Fibroblast of the aortic adventitia (primary cell): Measurements from ENCODE around the gene USP36. TPM values are rescaled to one million over a fixed set of nuclear protein-coding genes. Genes with fewer than 3 reads are reported as not detected.
A peak's percentile ranks its signal among the peaks of the same experiment; 100 is the strongest.
"Not testable (repeated sequence)": the region's sequence is repeated elsewhere in the genome, so short reads cannot be mapped to it uniquely, and the experiment has no call there.

ENCODE experiments used
- DNase-seq: peaks from one replicate; pipeline ENCODE4 v3.0.0-alpha.2; 2010; ENCODE audit warnings: low read depth
- H3K4me3 ChIP-seq: 2 replicates; pipeline ENCODE4 v1.5.1; 2011; ENCODE audit warnings: low read depth, mild to moderate bottlenecking, control low read depth, low read length, moderate library complexity
- total RNA-seq: library from RNA; depleted of rRNA; stranded (reverse); fragments of >200 nt; gene quantifications from 2 replicates; pipeline ENCODE4 v1.2.3, GENCODE V29; 2012; ENCODE audit warnings: low replicate concordance
- TF ChIP-seq, protein P1 (sequence below): IDR thresholded peaks from 2 replicates; pipeline ENCODE4 v1.5.1; 2011; ENCODE audit warnings: mild to moderate bottlenecking, low read length, control low read depth, inconsistent platforms; ENCODE audit not compliant: insufficient read depth

USP36 gene
- total RNA-seq, 1 donor: 36.7 TPM

DNA sequence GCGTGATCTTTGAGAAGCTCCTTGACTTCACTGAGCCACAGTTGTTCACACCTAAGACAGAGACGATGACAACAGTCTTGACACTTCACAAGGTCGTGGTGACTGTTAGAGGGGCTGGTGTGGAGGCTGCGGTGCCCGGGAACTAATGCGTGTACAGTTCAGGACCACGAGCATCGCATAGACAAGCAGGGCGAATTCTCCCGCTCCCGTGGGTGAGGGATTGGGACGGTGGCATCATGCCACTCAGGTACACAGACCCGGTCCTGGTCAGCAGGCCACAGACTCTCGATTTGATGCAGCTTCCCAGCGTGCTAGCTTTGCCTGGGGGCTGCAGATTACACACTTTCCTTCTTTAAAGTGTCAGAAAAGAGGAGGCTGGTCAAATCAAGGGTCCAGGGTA, 37.6 kb upstream of the USP36 start:
- no peak overlapping the region for H3K4me3 ChIP-seq
- no peak for DNase-seq
- TF ChIP-seq, protein P1, sequence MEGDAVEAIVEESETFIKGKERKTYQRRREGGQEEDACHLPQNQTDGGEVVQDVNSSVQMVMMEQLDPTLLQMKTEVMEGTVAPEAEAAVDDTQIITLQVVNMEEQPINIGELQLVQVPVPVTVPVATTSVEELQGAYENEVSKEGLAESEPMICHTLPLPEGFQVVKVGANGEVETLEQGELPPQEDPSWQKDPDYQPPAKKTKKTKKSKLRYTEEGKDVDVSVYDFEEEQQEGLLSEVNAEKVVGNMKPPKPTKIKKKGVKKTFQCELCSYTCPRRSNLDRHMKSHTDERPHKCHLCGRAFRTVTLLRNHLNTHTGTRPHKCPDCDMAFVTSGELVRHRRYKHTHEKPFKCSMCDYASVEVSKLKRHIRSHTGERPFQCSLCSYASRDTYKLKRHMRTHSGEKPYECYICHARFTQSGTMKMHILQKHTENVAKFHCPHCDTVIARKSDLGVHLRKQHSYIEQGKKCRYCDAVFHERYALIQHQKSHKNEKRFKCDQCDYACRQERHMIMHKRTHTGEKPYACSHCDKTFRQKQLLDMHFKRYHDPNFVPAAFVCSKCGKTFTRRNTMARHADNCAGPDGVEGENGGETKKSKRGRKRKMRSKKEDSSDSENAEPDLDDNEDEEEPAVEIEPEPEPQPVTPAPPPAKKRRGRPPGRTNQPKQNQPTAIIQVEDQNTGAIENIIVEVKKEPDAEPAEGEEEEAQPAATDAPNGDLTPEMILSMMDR: no peak

DNA sequence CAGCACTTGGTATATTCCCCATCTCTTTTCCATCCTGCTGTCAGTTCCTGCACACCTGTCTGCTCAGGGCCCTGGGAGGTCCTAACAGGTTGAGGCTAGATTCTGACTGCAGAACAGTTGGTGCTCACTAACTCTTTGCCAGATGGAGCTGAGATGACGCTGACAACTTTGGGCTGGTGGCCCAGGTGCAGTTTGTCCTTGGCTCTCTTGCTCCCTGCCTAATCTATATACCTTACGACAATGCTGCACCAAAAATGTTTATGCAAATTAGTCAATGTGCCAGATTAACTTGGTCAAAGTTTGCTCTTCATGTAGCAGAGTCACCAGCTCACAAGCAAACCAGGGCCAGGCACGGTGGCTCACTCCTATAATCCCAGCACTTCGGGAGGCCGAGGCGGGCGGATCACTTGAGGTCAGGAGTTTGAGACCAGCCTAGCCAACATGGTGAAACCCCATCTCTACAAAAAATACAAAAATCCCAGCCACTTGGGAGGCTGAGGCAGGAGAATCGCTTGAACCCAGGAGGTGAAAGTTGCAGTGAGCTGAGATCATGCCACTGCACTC, 36.4 kb upstream of the USP36 start:
- not testable (repeated sequence) for H3K4me3 ChIP-seq, DNase-seq

DNA sequence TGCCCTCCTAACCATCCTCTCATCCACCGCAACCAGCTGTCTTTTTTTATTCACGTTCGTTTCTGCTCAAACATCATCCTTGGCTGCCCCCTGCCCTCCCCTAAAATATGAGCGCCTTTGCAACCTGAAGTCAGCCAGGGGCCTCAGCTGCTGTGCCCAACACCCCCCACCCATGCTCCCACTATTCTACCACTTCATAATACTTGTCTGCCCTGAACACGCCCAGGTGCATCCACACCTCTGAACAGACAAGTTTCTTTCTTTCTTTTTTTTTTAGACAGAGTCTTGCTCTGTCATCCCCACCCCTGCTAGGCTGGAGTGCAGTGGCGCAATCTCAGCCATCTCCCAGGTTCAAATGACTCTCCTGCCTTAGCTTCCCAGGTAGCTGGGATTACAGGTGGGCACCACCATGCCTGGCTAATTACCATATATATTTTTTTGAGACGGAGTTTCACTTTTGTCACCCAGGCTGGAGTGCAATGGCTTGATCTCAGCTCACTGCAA, 35.5 kb upstream of the USP36 start:
- no peak overlapping the region for H3K4me3 ChIP-seq
- DNase-seq: no peak
- TF ChIP-seq, protein P1: no peak

DNA sequence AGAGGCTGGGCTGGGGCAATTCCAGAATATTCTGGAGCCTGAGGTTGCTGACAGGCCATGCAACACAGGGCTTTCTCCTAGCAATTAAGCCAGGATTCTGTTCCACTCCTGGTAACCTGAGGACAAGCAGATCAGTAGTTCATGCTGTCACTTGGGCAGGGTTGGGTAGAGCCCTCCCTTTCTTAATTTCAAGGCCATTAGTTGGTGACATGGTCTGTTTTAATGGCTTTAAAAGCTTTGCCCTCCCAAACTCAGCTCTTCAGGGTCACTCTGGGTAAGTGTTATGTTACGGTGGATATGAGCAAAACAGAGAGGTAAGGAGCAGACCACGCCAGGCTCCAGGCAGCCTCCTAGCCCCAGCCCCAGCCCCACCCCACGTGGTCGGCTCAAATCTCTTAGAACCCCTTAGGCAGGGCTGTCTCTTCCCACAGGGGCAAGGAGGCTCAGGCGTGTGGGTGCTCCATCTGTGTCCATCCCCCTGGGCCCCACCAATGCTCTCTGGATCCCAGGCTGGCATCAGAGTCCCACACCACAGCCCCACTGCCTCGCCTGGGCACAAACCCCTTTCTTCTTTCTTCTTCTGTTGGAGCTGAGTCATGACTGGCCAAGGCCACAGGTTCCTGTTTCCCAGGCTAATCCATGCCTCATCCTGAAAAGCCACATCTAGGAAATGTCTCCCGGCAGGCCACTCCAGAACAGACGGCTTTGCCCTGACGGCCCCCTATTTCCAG, 34.9 kb upstream of the USP36 start:
- no peak overlapping the region for H3K4me3 ChIP-seq
- peak; percentile 26 for DNase-seq
- TF ChIP-seq, protein P1: no peak

DNA sequence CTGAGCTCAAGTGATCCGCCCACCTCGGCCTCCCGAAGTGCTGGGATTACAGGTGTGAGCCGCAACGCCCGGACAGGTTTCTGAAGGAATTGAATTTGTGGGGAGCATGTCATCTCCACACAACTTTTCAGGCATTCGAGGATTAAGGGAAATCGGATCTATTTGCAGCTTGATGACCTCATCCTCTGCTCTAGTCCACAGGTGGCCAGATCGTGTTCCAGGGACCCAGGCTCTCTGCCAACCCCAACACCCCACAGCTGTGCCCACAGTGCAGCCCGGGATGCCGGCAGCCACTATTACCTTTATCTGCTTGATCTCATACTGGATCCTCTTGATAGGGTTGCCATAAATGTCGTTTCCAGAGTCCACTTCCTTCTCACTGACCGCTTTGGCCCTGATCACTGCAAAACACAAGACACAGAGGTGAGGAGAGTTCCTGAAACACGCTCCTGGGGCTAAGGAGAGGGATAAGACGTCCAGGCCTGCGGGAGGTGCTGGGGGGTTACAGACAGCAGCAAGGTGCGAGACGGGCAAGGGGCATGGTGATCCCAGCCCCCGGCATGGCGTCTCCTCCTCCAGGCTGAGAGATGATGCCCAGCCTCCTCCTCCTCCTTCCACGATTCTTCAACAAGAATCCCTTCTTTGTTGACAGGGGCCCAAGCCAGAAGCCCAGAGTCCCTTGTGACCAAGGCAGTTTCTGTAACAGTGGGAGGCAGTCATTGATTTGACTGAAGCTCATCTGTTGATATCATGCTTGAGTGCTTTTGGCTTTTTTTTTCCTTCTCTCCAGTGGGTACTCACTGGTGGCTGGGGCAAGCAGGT, 33.1 kb upstream of the USP36 start:
- TF ChIP-seq, protein P1: no peak
- H3K4me3 ChIP-seq: no peak overlapping the region
- no peak for DNase-seq

DNA sequence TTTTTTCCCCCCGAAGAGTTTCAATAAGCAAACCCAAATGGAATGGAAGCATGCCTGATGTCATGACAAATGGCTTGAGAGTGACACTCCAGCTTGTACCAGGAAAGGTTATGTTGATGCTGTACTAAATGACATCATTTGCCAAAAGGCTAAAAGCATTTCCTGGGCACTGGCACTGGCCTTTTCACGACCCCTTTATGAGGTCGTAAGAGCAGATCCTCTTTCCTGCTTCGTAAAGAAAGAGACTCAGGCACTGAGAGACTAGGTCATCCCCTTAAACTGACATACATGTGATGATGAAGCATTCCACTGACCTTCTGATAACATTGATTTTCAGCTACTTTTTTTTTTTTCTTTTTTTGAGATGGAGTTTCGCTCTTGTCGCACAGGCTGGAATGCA, 31.9 kb upstream of the USP36 start:
- TF ChIP-seq, protein P1: no peak
- H3K4me3 ChIP-seq: no peak overlapping the region
- no peak for DNase-seq

DNA sequence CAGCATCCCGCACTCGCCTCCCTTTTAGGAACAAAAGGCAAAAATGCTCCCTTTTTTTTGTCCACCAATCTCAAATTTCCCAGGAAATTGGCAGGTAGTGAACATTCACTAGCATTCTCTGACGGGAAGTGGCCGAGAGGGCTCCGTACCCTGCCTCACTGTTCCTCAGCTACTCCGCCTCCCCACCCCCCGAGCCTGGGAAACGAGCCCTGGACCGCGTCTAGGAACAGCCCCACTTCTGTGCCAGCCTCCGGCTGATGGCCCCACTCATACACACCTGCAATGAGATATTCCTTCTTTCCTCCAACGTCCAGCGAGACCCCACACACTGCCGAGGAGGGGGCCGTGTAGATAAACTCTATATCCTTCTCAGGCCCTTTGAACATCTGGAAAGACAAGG, 30.0 kb upstream of the USP36 start:
- TF ChIP-seq, protein P1: no peak
- DNase-seq: no peak
- H3K4me3 ChIP-seq: no peak overlapping the region
